22Rv1 (cell line): ENCODE results near the gene G3BP1.

Experiments used
- H3K27ac ChIP-seq: fragments of 450-650 bp; 2 replicates; pipeline ENCODE4 v1.5.1; 2017
- CTCF ChIP-seq: fragments of 450-650 bp; IDR thresholded peaks from 2 replicates; pipeline ENCODE4 v1.5.1; 2017; ENCODE audit warnings: mild to moderate bottlenecking
- ZFX ChIP-seq: fragments of 450-650 bp; IDR thresholded peaks from 2 replicates; pipeline ENCODE4 v1.6.1; 2017; ENCODE audit warnings: antibody characterized with exemption, borderline replicate concordance

G3BP1 gene

GRCh38 chr5:151742870-151743294 is 28.9 kb upstream of the G3BP1 start:
- no peak overlapping the region for H3K27ac ChIP-seq

GRCh38 chr5:151743530-151743929 is 28.2 kb upstream of the G3BP1 start:
- H3K27ac ChIP-seq = no peak overlapping the region
- TF ChIP-seq ZFX (no peak), CTCF (no peak)

More at GRCh38 chr5:151742870-151743294, 28.9 kb upstream of the G3BP1 start:
- TF ChIP-seq CTCF (peak; percentile 48), ZFX (no peak)

DNA sequence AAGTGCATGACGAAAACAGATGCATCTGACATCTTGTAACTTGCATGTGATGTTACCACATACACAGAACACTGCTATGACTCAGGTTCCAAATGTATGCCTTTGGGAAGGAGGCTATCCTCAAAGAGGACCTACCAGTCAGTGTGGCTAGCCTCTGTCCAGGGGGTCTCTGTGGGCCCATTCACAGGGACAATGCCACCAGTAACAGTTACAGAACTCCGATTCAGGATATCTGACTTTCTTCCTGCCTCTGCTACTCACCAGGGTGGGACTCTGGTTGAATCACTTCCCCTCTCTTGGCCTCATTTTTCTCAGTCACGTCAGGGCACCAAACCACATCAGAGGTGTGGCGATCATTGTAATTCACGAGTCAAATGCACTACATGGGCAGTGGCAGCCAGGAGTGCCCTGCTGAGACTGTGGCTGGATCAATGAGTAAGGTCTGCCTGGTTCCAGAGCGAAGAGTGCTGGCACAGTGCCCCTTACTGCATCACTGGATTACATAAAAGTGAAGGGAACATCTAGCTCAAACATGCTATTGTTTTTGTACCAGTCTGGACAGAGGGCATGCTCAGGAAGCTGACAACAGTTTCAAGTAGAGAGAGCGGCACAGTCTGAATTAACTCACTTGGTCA is 26.6 kb upstream of the G3BP1 start:
- TF ChIP-seq CTCF (no peak), ZFX (no peak)
- H3K27ac ChIP-seq = no peak overlapping the region

DNA sequence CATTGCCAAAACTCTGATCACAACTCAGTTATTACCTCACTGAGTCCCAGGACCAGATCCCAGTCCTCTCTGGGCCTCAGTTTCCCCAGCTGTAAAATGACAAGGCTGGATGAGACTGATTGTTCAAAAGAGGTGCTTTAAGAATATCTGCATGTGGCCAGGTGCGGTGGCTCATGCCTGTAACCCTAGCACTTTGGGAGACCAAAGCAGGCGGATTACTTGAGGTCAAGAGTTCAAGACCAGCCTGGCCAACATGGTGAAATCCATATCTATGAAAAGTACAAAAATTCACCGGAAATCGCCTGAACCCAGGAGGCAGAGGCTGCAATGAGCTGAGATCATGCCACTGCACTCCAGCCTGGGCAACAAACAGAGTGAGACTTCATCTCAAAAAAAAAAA is 21.6 kb upstream of the G3BP1 start:
- TF ChIP-seq ZFX (no peak), CTCF (no peak)
- H3K27ac ChIP-seq = no peak overlapping the region

GRCh38 chr5:151751091-151751490 is 20.7 kb upstream of the G3BP1 start:
- TF ChIP-seq ZFX (no peak), CTCF (no peak)
- H3K27ac ChIP-seq = no peak overlapping the region

GRCh38 chr5:151751593-151751992 is 20.2 kb upstream of the G3BP1 start:
- H3K27ac ChIP-seq = no peak overlapping the region
- no peak for TF ChIP-seq CTCF
- TF ChIP-seq ZFX = no peak

- no peak overlapping the region for H3K27ac ChIP-seq
- TF ChIP-seq ZFX (no peak), CTCF (no peak)
Measured at GRCh38 chr5:151755383-151755782, 16.4 kb upstream of the G3BP1 start.
